Hepatocyte (in vitro differentiated cells): ENCODE measurements around the gene NT5DC1.

Experiments used
- EZH2 ChIP-seq: fragments of 200-600 bp; sonication (generic); IDR thresholded peaks from 2 replicates; pipeline ENCODE4 v1.6.1; 2016; ENCODE audit warnings: antibody characterized with exemption, mild to moderate bottlenecking, borderline replicate concordance
- EZH2phosphoT487 ChIP-seq: fragments of 200-600 bp; sonication (generic); IDR thresholded peaks from one replicate; pipeline ENCODE4 v1.6.1; 2018; ENCODE audit warnings: antibody characterized with exemption, mild to moderate bottlenecking, low read depth, moderate library complexity; ENCODE audit not compliant: unreplicated experiment, severe bottlenecking
- TF ChIP-seq, protein P1 (sequence below): fragments of 200-600 bp; sonication (generic); IDR thresholded peaks from 2 replicates; pipeline ENCODE4 v1.5.1; 2016; ENCODE audit warnings: antibody characterized with exemption, mild to moderate bottlenecking; ENCODE audit not compliant: poor library complexity

DNA sequence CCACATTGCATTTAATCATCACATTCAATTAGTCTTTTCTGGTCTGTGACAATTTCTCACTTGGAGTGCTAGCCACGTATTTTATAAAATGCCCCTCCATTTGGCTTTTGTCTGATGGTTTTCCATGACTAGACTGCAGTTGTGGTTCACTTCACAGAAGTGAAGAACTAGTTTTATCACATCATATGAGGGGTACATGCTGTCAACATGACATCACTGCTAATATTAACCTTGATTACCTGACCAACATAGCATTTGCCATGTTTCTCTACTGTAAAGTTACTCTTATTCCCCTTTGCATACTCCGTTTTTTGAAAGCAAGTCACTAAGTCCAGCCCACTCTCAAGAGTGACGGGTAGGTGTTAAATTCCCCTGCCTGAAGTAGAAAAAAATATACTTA, 73.3 kb downstream of the NT5DC1 start:
- TF ChIP-seq, protein P1, sequence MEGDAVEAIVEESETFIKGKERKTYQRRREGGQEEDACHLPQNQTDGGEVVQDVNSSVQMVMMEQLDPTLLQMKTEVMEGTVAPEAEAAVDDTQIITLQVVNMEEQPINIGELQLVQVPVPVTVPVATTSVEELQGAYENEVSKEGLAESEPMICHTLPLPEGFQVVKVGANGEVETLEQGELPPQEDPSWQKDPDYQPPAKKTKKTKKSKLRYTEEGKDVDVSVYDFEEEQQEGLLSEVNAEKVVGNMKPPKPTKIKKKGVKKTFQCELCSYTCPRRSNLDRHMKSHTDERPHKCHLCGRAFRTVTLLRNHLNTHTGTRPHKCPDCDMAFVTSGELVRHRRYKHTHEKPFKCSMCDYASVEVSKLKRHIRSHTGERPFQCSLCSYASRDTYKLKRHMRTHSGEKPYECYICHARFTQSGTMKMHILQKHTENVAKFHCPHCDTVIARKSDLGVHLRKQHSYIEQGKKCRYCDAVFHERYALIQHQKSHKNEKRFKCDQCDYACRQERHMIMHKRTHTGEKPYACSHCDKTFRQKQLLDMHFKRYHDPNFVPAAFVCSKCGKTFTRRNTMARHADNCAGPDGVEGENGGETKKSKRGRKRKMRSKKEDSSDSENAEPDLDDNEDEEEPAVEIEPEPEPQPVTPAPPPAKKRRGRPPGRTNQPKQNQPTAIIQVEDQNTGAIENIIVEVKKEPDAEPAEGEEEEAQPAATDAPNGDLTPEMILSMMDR: no peak
- no peak for TF ChIP-seq EZH2
- no peak for TF ChIP-seq EZH2phosphoT487
